GM12872 (cell line): Measurements from ENCODE around the gene ADCY5.

Experiments used
- CTCF ChIP-seq: IDR thresholded peaks from 3 replicates; pipeline ENCODE4 v1.5.1; 2011; ENCODE audit warnings: low read depth, mild to moderate bottlenecking, low read length, moderate library complexity; ENCODE audit not compliant: insufficient read depth

Gene ADCY5

GRCh38 chr3:123353227-123353849 lies 95.6 kb downstream of the ADCY5 start:
- TF ChIP-seq CTCF = no peak

GRCh38 chr3:123352134-123352554 lies 96.7 kb downstream of the ADCY5 start:
- TF ChIP-seq CTCF = no peak

- no peak for TF ChIP-seq CTCF
These were observed 97.4 kb downstream of the ADCY5 start for GRCh38 chr3:123351501-123351900.

- TF ChIP-seq CTCF = no peak
These were observed 97.9 kb downstream of the ADCY5 start for GRCh38 chr3:123350971-123351370.

GRCh38 chr3:123349566-123350435 lies 99.1 kb downstream of the ADCY5 start:
- no peak for TF ChIP-seq CTCF

GRCh38 chr3:123349201-123349535 lies 99.7 kb downstream of the ADCY5 start:
- no peak for TF ChIP-seq CTCF

- no peak for TF ChIP-seq CTCF
These were observed 100.3 kb downstream of the ADCY5 start for GRCh38 chr3:123348471-123349200.
